NT2/D1 (cell line): ENCODE data around the gene CHRM2.
"Not testable (repeated sequence)": the region's sequence is repeated elsewhere in the genome, so short reads cannot be mapped to it uniquely, and the experiment has no call there.

Experiments used
- DNase-seq: peaks from one replicate; pipeline ENCODE4 v3.0.0-alpha.2; 2011; ENCODE audit warnings: low read depth, low spot score
- H3K27me3 ChIP-seq: 2 replicates; pipeline ENCODE4 v1.6.0; 2011; ENCODE audit warnings: mild to moderate bottlenecking; ENCODE audit not compliant: insufficient read length, insufficient read depth
- H3K36me3 ChIP-seq: 2 replicates; pipeline ENCODE4 v1.6.1; 2011; ENCODE audit warnings: mild to moderate bottlenecking, low read length, mixed read lengths; ENCODE audit not compliant: insufficient read depth, insufficient read length
- H3K4me1 ChIP-seq: 2 replicates; pipeline ENCODE4 v1.5.1; 2011; ENCODE audit not compliant: insufficient read depth, insufficient read length
- H3K4me3 ChIP-seq: 2 replicates; pipeline ENCODE4 v1.5.1; 2011; ENCODE audit warnings: low read depth; ENCODE audit not compliant: insufficient read length
- H3K9ac ChIP-seq: 2 replicates; pipeline ENCODE4 v1.6.0; 2011; ENCODE audit warnings: low read depth; ENCODE audit not compliant: insufficient read length
- H3K9me3 ChIP-seq: 2 replicates; pipeline ENCODE4 v1.5.1; 2011; ENCODE audit warnings: mild to moderate bottlenecking, low read length; ENCODE audit not compliant: insufficient read depth
- SUZ12 ChIP-seq: IDR thresholded peaks from 2 replicates; pipeline ENCODE4 v1.6.1; 2011; ENCODE audit not compliant: insufficient read length, insufficient read depth; ENCODE audit errors: extremely low read depth
- YY1 ChIP-seq: IDR thresholded peaks from 2 replicates; pipeline ENCODE4 v1.6.1; 2011; ENCODE audit not compliant: insufficient read length, insufficient read depth
- ZNF274 ChIP-seq: IDR thresholded peaks from 2 replicates; pipeline ENCODE4 v1.6.1; 2011; ENCODE audit warnings: mild to moderate bottlenecking, low read depth, low read length

CHRM2 gene

DNA sequence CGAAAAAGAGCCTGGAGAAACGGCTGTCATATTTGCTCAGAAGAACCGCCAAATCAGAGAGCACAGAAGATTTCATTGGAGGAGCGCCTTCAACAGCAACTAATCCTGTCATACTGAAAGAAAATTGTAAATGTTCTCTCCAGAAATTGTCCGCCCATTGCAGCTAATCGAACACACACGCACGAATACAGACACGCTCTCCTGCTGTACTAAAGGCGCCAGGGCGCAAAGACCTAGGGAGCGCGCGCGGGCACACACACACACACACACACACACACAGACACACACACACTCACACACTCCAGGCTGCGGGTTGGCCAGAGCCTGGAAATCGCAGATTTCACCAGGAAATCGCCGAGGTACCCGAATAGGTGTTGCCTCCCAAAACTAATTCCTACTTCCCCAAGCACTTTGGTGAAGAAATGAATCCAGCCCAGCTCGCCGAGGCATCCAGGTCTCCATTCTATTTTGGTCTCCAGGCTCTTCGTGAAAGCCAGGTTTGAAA, at the start of gene CHRM2:
TSS of gene CHRM2 (plus strand) at position 157 of the 505 bp plus-strand sequence. CDS start 146,214 bp downstream, outside the sequence.
- Histone ChIP-seq H3K36me3 (no peaks in the 10 kb centered on the region), H3K9ac (peak within 1 kb of the TSS; percentile 70), H3K9me3 (no peaks in the 10 kb centered on the region), H3K4me1 (no peaks in the 10 kb centered on the region), H3K27me3 (peaks cover 57% of the 10 kb centered on the region), H3K4me3 (peak within 1 kb of the TSS; percentile 36)
- no peak for DNase-seq
- no peak for TF ChIP-seq YY1
- TF ChIP-seq SUZ12 = no peak
- TF ChIP-seq ZNF274 = no peak

DNA sequence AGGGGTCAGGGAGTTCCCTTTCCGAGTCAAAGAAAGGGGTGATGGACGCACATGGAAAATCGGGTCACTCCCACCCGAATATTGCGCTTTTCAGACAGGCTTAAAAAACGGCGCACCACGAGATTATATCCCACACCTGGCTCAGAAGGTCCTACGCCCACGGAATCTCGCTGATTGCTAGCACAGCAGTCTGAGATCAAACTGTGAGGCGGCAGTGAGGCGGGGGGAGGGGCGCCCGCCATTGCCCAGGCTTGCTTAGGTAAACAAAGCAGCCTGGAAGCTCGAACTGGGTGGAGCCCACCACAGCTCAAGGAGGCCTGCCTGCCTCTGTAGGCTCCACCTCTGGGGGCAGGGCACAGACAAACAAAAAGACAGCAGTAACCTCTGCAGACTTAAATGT, 37.1 kb upstream of the CHRM2 start:
- not testable (repeated sequence) for H3K4me3 ChIP-seq, H3K36me3 ChIP-seq, H3K27me3 ChIP-seq, DNase-seq, H3K4me1 ChIP-seq, H3K9me3 ChIP-seq, H3K9ac ChIP-seq

DNA sequence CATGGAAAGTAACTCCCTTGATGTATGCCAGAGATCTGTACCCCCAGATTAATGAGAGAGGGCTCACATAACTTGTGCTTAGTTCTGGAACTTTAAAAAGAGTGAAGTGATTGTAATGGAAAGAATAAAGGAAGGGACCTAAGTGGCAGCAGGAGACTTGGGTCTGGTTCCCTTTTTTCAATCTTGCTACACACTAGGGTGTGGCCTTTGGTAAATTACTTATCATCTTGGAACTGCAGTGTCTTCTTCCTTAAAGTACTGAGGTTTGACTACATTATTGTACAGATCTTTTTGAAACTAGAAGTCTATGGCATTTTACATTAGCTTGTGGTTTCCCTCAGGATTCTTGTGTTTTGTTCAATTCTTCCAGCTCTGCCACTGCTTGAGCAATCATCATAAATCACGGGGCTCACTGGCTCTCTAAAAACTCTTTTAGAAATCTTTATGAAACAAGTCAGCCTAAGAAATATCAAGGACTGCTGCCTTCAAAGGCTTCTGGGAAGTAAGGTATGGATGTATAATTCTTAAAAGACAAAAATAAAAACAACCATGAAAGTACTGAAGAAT, 22.5 kb upstream of the CHRM2 start:
- H3K36me3 ChIP-seq = no peaks in the 10 kb centered on the region
- no peaks in the 10 kb centered on the region for H3K9me3 ChIP-seq
- no peak overlapping the region for H3K4me3 ChIP-seq
- no peak for DNase-seq
- H3K4me1 ChIP-seq = no peaks in the 10 kb centered on the region
- TF ChIP-seq ZNF274 = no peak
- TF ChIP-seq YY1 = no peak
- TF ChIP-seq SUZ12 = no peak
- H3K9ac ChIP-seq = no peak overlapping the region
- no peaks in the 10 kb centered on the region for H3K27me3 ChIP-seq

DNA sequence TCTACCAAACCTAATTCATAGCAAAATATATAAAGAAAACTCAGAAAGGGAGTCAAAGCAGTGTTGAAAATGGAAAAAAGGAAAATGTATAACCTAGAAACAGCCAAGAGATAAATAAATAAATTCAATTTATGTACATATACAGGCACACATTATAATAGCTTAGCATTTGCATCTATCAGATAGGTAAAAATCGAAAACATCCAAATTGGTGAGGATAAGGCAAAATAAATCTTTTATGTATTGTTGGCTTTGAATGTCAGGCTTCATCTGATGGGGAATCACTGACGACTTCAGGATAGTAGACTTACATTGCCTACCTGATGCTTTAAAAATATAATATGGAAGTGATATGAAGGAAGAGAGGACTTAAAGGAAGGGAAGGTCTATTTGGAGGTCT, 20.6 kb upstream of the CHRM2 start:
- Histone ChIP-seq H3K4me1 (no peaks in the 10 kb centered on the region), H3K4me3 (no peak overlapping the region), H3K9me3 (no peaks in the 10 kb centered on the region), H3K27me3 (no peaks in the 10 kb centered on the region), H3K36me3 (no peaks in the 10 kb centered on the region), H3K9ac (no peak overlapping the region)
- TF ChIP-seq ZNF274 (no peak), YY1 (no peak), SUZ12 (no peak)
- no peak for DNase-seq

DNA sequence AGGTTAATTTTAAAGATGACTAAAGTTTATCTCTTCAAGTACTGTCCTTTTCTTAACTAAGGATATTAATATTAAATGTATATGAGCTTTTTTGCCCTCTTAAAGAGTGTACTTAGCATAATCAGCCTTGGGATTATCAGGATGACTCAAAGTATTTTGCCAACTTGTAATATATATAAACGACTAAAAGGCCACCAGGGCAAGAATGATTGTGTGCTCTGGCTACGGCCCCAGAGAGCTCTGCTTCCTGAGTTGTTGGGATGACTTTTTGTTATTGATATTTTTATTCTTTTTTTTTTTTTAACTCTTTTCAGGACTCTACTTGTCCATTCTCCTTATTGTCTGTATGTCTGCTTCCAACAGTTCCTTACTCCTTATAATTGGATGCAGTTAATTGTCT, 14.8 kb upstream of the CHRM2 start:
- no peaks in the 10 kb centered on the region for H3K9me3 ChIP-seq

DNA sequence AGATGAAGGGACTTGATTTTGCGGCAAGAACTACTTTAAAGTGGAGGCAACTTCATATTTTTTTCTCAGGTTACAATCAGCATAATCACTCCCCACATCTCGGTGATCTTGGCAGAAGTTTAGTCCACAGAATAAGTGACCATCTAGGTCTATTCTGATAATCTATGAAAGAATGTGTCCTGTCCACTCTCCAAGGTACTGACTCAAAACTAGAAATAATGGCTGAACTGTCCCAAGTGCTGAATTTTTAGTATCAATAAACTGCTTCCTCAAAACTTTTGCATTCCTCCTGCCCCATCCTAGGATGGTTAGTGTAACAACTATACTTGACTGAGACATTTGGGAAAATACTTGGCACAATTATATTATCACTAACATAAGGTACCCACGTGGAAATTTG, 10.9 kb upstream of the CHRM2 start:
- DNase-seq = no peak
- H3K4me1 ChIP-seq = no peaks in the 10 kb centered on the region
- no peak for TF ChIP-seq YY1
- no peak for TF ChIP-seq ZNF274
- no peak for TF ChIP-seq SUZ12
- H3K36me3 ChIP-seq = no peaks in the 10 kb centered on the region
- H3K27me3 ChIP-seq = no peaks in the 10 kb centered on the region
- no peak overlapping the region for H3K9ac ChIP-seq
- no peak overlapping the region for H3K4me3 ChIP-seq
- H3K9me3 ChIP-seq = no peaks in the 10 kb centered on the region

More for the DNA sequence above, 14.8 kb upstream of the CHRM2 start:
- no peaks in the 10 kb centered on the region for H3K4me1 ChIP-seq
- H3K4me3 ChIP-seq = no peak overlapping the region
- DNase-seq = no peak
- TF ChIP-seq SUZ12 (no peak), YY1 (no peak), ZNF274 (no peak)
- H3K36me3 ChIP-seq = no peaks in the 10 kb centered on the region
- no peaks in the 10 kb centered on the region for H3K27me3 ChIP-seq
- no peak overlapping the region for H3K9ac ChIP-seq

DNA sequence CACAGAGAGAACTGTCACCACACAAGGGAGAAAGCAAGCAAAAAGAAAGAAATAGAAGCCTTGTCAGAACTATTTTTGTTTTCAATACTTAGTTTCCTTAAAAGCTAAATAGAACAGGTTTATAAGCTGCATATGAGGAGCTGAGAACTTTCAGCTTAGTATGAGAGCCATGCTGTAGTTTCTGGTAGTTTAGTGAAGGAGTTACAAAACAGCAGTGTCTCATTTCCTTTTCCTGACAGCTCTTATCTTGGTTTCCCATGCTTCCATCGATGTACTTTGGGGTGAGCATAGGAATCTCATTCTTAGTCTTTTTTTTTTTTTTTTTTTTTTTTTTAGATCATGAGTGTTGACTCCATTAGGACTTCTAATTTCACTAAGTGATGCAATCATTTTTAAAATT, 8.6 kb upstream of the CHRM2 start:
- Histone ChIP-seq H3K4me3 (no peak overlapping the region), H3K4me1 (no peaks in the 10 kb centered on the region), H3K27me3 (no peaks in the 10 kb centered on the region), H3K9me3 (no peaks in the 10 kb centered on the region), H3K9ac (no peak overlapping the region), H3K36me3 (no peaks in the 10 kb centered on the region)
- TF ChIP-seq YY1 (no peak), SUZ12 (no peak), ZNF274 (no peak)
- no peak for DNase-seq
